DND-41 (cell line): ENCODE data around the gene EPHB1.

Experiments used
- ATAC-seq: fragments of 200-7000 bp; cut with Tn5 transposase; 3 replicates; pipeline ENCODE4 v1.9.1; 2021; ENCODE audit warnings: low read depth; ENCODE audit not compliant: insufficient read depth
- DNase-seq: peaks from one replicate; pipeline ENCODE4 v3.0.0-alpha.2; 2020
- H2AFZ ChIP-seq: 2 replicates; pipeline ENCODE4 v1.6.0; 2012; ENCODE audit warnings: low read depth, low read length
- H3K27ac ChIP-seq: 2 replicates; pipeline ENCODE4 v1.5.1; 2012; ENCODE audit warnings: low read length, inconsistent platforms
- H3K27me3 ChIP-seq: fragments of 200-600 bp; sonication (generic); 2 replicates; pipeline ENCODE4 v1.6.0; 2012; ENCODE audit warnings: low read length, mild to moderate bottlenecking, inconsistent platforms; ENCODE audit not compliant: insufficient read depth, poor library complexity
- H3K36me3 ChIP-seq: 2 replicates; pipeline ENCODE4 v1.5.1; 2012; ENCODE audit warnings: low read length, inconsistent platforms; ENCODE audit not compliant: insufficient read depth
- H3K4me1 ChIP-seq: 2 replicates; pipeline ENCODE4 v1.5.1; 2012; ENCODE audit warnings: mild to moderate bottlenecking, low read length; ENCODE audit not compliant: insufficient read depth
- H3K4me2 ChIP-seq: 2 replicates; pipeline ENCODE4 v1.6.0; 2012; ENCODE audit warnings: mild to moderate bottlenecking, moderate library complexity, low read length, inconsistent platforms; ENCODE audit not compliant: insufficient read depth
- H3K4me3 ChIP-seq, 2 experiments: fragments of 200-600 bp in 1 of 2; shearing (Covaris generic) in 1 of 2; 2 replicates each; pipeline ENCODE4 v1.5.1; 2012 to 2016; ENCODE audit warnings: inconsistent platforms in 2 of 2, low read length in 2 of 2, mild to moderate bottlenecking in 2 of 2, low read depth in 1 of 2, moderate library complexity in 1 of 2
- H3K79me2 ChIP-seq: 2 replicates; pipeline ENCODE4 v1.6.0; 2012; ENCODE audit warnings: low read length, inconsistent platforms; ENCODE audit not compliant: insufficient read depth
- H3K9ac ChIP-seq: 2 replicates; pipeline ENCODE4 v1.6.0; 2012; ENCODE audit warnings: low read depth, mild to moderate bottlenecking, inconsistent platforms, low read length, moderate library complexity
- H3K9me3 ChIP-seq: 2 replicates; pipeline ENCODE4 v1.5.1; 2012; ENCODE audit warnings: low read length, moderate library complexity, mild to moderate bottlenecking, inconsistent platforms; ENCODE audit not compliant: insufficient read depth, severe bottlenecking
- H4K20me1 ChIP-seq: 2 replicates; pipeline ENCODE4 v1.6.0; 2012; ENCODE audit warnings: low read length; ENCODE audit not compliant: insufficient read depth
- CTCF ChIP-seq: IDR thresholded peaks from 2 replicates; pipeline ENCODE4 v1.5.1; 2012; ENCODE audit warnings: borderline replicate concordance, low read length, moderate library complexity, mild to moderate bottlenecking; ENCODE audit not compliant: poor library complexity, severe bottlenecking; ENCODE audit errors: extremely low read depth
- EZH2 ChIP-seq: IDR thresholded peaks from 3 replicates; pipeline ENCODE4 v1.6.1; 2012; ENCODE audit warnings: borderline replicate concordance, low read depth, mild to moderate bottlenecking, moderate library complexity, low read length, inconsistent platforms; ENCODE audit not compliant: severe bottlenecking

The EPHB1 gene

GRCh38 chr3:135013206-135013605 lies 218.1 kb downstream of the EPHB1 start:
- H4K20me1 ChIP-seq = no peaks in the 10 kb centered on the region
- H3K4me2 ChIP-seq = no peak overlapping the region
- no peak overlapping the region for H3K27ac ChIP-seq
- no peaks in the 10 kb centered on the region for H3K79me2 ChIP-seq
- ATAC-seq (no peak), DNase-seq (no peak)
- no peak overlapping the region for H3K9ac ChIP-seq
- H3K27me3 ChIP-seq = no peaks in the 10 kb centered on the region
- no peaks in the 10 kb centered on the region for H3K9me3 ChIP-seq
- H3K4me3 ChIP-seq = no peak overlapping the region
- H3K4me1 ChIP-seq = no peaks in the 10 kb centered on the region
- no peak overlapping the region for H2AFZ ChIP-seq
- TF ChIP-seq EZH2 (no peak), CTCF (no peak)
- no peaks in the 10 kb centered on the region for H3K36me3 ChIP-seq

GRCh38 chr3:135014566-135014965 lies 219.5 kb downstream of the EPHB1 start:
- Histone ChIP-seq H3K36me3 (no peaks in the 10 kb centered on the region), H4K20me1 (no peaks in the 10 kb centered on the region), H3K4me3 (no peak overlapping the region), H3K9ac (no peak overlapping the region), H3K4me1 (no peaks in the 10 kb centered on the region), H3K27ac (no peak overlapping the region), H2AFZ (no peak overlapping the region), H3K27me3 (no peaks in the 10 kb centered on the region), H3K9me3 (no peaks in the 10 kb centered on the region), H3K79me2 (no peaks in the 10 kb centered on the region), H3K4me2 (no peak overlapping the region)
- no peak for DNase-seq
- no peak for TF ChIP-seq CTCF
- no peak for TF ChIP-seq EZH2
- ATAC-seq = no peak

GRCh38 chr3:135017003-135017893 lies 222.2 kb downstream of the EPHB1 start:
- no peaks in the 10 kb centered on the region for H3K9me3 ChIP-seq
- no peaks in the 10 kb centered on the region for H4K20me1 ChIP-seq

More at GRCh38 chr3:135017003-135017893, 222.2 kb downstream of the EPHB1 start:
- DNase-seq (no peak), ATAC-seq (no peak)
- Histone ChIP-seq H3K4me3 (no peak overlapping the region), H3K79me2 (no peaks in the 10 kb centered on the region), H3K27me3 (no peaks in the 10 kb centered on the region), H3K36me3 (no peaks in the 10 kb centered on the region), H2AFZ (no peak overlapping the region), H3K27ac (no peak overlapping the region), H3K4me2 (no peak overlapping the region), H3K9ac (no peak overlapping the region), H3K4me1 (no peaks in the 10 kb centered on the region)
- TF ChIP-seq CTCF = no peak
- no peak for TF ChIP-seq EZH2
